ENCODE results near the gene TIMM17A.

GRCh38 chr1:201939574-201939973, 15.7 kb upstream of the TIMM17A start:
- no peak for TF ChIP-seq EZH2 (IDR thresholded peaks at IDR 0.05; ENCODE audit: insufficient read depth, low read length)
- TF ChIP-seq, protein P1, sequence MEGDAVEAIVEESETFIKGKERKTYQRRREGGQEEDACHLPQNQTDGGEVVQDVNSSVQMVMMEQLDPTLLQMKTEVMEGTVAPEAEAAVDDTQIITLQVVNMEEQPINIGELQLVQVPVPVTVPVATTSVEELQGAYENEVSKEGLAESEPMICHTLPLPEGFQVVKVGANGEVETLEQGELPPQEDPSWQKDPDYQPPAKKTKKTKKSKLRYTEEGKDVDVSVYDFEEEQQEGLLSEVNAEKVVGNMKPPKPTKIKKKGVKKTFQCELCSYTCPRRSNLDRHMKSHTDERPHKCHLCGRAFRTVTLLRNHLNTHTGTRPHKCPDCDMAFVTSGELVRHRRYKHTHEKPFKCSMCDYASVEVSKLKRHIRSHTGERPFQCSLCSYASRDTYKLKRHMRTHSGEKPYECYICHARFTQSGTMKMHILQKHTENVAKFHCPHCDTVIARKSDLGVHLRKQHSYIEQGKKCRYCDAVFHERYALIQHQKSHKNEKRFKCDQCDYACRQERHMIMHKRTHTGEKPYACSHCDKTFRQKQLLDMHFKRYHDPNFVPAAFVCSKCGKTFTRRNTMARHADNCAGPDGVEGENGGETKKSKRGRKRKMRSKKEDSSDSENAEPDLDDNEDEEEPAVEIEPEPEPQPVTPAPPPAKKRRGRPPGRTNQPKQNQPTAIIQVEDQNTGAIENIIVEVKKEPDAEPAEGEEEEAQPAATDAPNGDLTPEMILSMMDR (IDR thresholded peaks at IDR 0.05; ENCODE audit: insufficient read depth, low read depth, low read length), result no peak
